Vagina (tissue), 2 donors: Measurements from ENCODE around the gene ODAM.

Experiments used
- POLR2A ChIP-seq, 2 donors: fragments of 450-650 bp; IDR thresholded peaks; one replicate each; pipeline ENCODE4 v1.6.1; 2017; ENCODE audit warnings: antibody characterized with exemption in 2 of 2, mild to moderate bottlenecking in 2 of 2, moderate library complexity in 2 of 2
- TF ChIP-seq, protein P1 (sequence below), 3 experiments: fragments of 450-650 bp in 2 of 3; fragments of 200-600 bp in 1 of 3; sonication (generic) in 1 of 3; IDR thresholded peaks; one replicate each; pipeline ENCODE4 v1.5.1; 2017 to 2019; ENCODE audit warnings: antibody characterized with exemption in 3 of 3, mild to moderate bottlenecking in 2 of 3, moderate library complexity in 2 of 3

DNA sequence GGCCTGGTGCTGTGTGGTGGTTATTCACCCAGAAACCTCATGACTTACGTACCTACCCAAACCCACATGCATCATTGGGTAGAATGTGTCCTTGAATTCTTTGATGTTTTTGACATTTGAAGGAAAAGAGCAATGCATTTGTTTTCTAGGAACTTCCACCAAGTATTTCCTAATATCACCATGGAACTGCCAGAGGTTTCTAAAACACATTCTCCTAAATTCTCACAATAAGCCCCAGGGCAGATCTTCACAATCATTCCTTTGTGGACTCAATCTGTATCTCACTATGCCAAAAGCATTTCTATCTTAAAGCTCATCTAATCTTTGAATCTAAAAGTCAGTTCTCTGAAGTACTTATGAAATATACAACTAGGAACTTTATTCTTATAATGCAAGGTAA is 8.3 kb upstream of the ODAM start:
- TF ChIP-seq, protein P1, sequence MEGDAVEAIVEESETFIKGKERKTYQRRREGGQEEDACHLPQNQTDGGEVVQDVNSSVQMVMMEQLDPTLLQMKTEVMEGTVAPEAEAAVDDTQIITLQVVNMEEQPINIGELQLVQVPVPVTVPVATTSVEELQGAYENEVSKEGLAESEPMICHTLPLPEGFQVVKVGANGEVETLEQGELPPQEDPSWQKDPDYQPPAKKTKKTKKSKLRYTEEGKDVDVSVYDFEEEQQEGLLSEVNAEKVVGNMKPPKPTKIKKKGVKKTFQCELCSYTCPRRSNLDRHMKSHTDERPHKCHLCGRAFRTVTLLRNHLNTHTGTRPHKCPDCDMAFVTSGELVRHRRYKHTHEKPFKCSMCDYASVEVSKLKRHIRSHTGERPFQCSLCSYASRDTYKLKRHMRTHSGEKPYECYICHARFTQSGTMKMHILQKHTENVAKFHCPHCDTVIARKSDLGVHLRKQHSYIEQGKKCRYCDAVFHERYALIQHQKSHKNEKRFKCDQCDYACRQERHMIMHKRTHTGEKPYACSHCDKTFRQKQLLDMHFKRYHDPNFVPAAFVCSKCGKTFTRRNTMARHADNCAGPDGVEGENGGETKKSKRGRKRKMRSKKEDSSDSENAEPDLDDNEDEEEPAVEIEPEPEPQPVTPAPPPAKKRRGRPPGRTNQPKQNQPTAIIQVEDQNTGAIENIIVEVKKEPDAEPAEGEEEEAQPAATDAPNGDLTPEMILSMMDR (IDR thresholded peaks at IDR 0.05) = no peak
- no peak for TF ChIP-seq POLR2A (IDR thresholded peaks at IDR 0.05)
